Measurements from ENCODE around the gene OR3A3. TPM values are rescaled to one million over a fixed set of nuclear protein-coding genes. Genes with fewer than 3 reads are reported as not detected.
"Not testable (repeated sequence)": the region's sequence is repeated elsewhere in the genome, so short reads cannot be mapped to it uniquely, and the experiment has no call there.

OR3A3 gene
- total RNA-seq, 1 experiment from 2014 or later, result not detected

- no CpG with 5 or more reads among the region's 2 CpGs for WGBS (ENCODE audit: extremely low coverage, insufficient read length, low lambda C conversion rate)
- Histone ChIP-seq H2AFZ (ENCODE audit: low read length) (no peak overlapping the region), H3K56ac (ENCODE audit: insufficient read length, low read depth, low read length) (no peak overlapping the region), H3K79me2 (ENCODE audit: insufficient read depth, low read length) (no peaks in the 10 kb centered on the region), H3K14ac (ENCODE audit: insufficient read depth, low read length) (no peak overlapping the region), H4K8ac (replicated peaks; ENCODE audit: insufficient read length, low read depth, low read length) (no peak overlapping the region), H2BK12ac (ENCODE audit: insufficient read length, low read depth, low read length) (no peak overlapping the region), H3K4ac (ENCODE audit: low read depth, low read length) (no peak overlapping the region), H3K4me1 (ENCODE audit: insufficient read depth, low read length) (no peaks in the 10 kb centered on the region), H3K9me3 (ENCODE audit: control insufficient read depth, low read depth, low read length) (no peaks in the 10 kb centered on the region), H3T11ph (ENCODE audit: low read length) (no peak overlapping the region), H2BK15ac (ENCODE audit: low read depth, low read length) (no peak overlapping the region), H2BK5ac (ENCODE audit: insufficient read length, low read length) (no peak overlapping the region), H2BK20ac (ENCODE audit: low read depth, low read length, poor library complexity, severe bottlenecking) (no peak overlapping the region), H4K20me1 (ENCODE audit: control insufficient read depth, insufficient read depth, insufficient read length) (no peaks in the 10 kb centered on the region), H2AK5ac (ENCODE audit: insufficient read length, low read length) (no peak overlapping the region), H4K91ac (ENCODE audit: insufficient read length, low read depth, low read length) (no peak overlapping the region), H3K79me1 (ENCODE audit: insufficient read depth, low read depth, low read length, poor library complexity, severe bottlenecking) (no peaks in the 10 kb centered on the region), H3K23ac (ENCODE audit: insufficient read length, low read depth, low read length) (no peak overlapping the region), H2BK120ac (ENCODE audit: low read depth, low read length, poor library complexity, severe bottlenecking) (no peak overlapping the region), H3K27me3 (ENCODE audit: insufficient read depth, low read length) (no peaks in the 10 kb centered on the region), H3K9ac (ENCODE audit: extremely low read depth, insufficient read length, low read length) (no peak overlapping the region), H3K23me2 (ENCODE audit: insufficient read length, low read depth, low read length, poor library complexity, severe bottlenecking) (no peaks in the 10 kb centered on the region), H4K5ac (ENCODE audit: insufficient read length, low read depth, low read length) (no peak overlapping the region), H3K27ac (ENCODE audit: insufficient read length, low read depth, low read length) (no peak overlapping the region), H3K18ac (ENCODE audit: insufficient read length, low read depth, low read length) (no peak overlapping the region), H3K4me2 (ENCODE audit: insufficient read depth, insufficient read length, low read length) (no peak overlapping the region)
- H3K36me3 Mint-ChIP-seq (ENCODE audit: insufficient read depth in 1 of 3, low read depth in 3 of 3), result no peaks in the 10 kb centered on the region
- no peaks in the 10 kb centered on the region for H3K4me1 Mint-ChIP-seq
- no peak overlapping the region for H3K4me3 Mint-ChIP-seq
- no peaks in the 10 kb centered on the region for H3K9me3 Mint-ChIP-seq
- DNase-seq, result no peak
- no peak for TF ChIP-seq CTCF (conservative IDR thresholded peaks at IDR 0.05)
- H3K27me3 Mint-ChIP-seq (ENCODE audit: low read depth), result no peaks in the 10 kb centered on the region
- H3K27ac Mint-ChIP-seq, result no peak overlapping the region
Measured at GRCh38 chr17:3448059-3448665, 37.0 kb downstream of the OR3A3 start.

- not testable (repeated sequence) for H3K4me1 ChIP-seq (ENCODE audit: insufficient read depth, low read length); H3K9ac ChIP-seq (ENCODE audit: extremely low read depth, insufficient read length, low read length); H3K27ac Mint-ChIP-seq; H3K4me2 ChIP-seq (ENCODE audit: insufficient read depth, insufficient read length, low read length); H3K14ac ChIP-seq (ENCODE audit: insufficient read depth, low read length); H3K79me1 ChIP-seq (ENCODE audit: insufficient read depth, low read depth, low read length, poor library complexity, severe bottlenecking); H3T11ph ChIP-seq (ENCODE audit: low read length); H2BK5ac ChIP-seq (ENCODE audit: insufficient read length, low read length); H3K56ac ChIP-seq (ENCODE audit: insufficient read length, low read depth, low read length); H3K23me2 ChIP-seq (ENCODE audit: insufficient read length, low read depth, low read length, poor library complexity, severe bottlenecking); H3K36me3 Mint-ChIP-seq (ENCODE audit: insufficient read depth in 1 of 3, low read depth in 3 of 3); H2BK120ac ChIP-seq (ENCODE audit: low read depth, low read length, poor library complexity, severe bottlenecking); H2AFZ ChIP-seq (ENCODE audit: low read length); H4K20me1 ChIP-seq (ENCODE audit: control insufficient read depth, insufficient read depth, insufficient read length); H4K91ac ChIP-seq (ENCODE audit: insufficient read length, low read depth, low read length); H3K9me3 Mint-ChIP-seq; H3K4ac ChIP-seq (ENCODE audit: low read depth, low read length); H2BK20ac ChIP-seq (ENCODE audit: low read depth, low read length, poor library complexity, severe bottlenecking); H2AK5ac ChIP-seq (ENCODE audit: insufficient read length, low read length); H3K18ac ChIP-seq (ENCODE audit: insufficient read length, low read depth, low read length); DNase-seq; H3K27ac ChIP-seq (ENCODE audit: insufficient read length, low read depth, low read length); H3K23ac ChIP-seq (ENCODE audit: insufficient read length, low read depth, low read length); H3K4me1 Mint-ChIP-seq; H2BK15ac ChIP-seq (ENCODE audit: low read depth, low read length); H3K4me3 Mint-ChIP-seq; H3K27me3 ChIP-seq (ENCODE audit: insufficient read depth, low read length); H2BK12ac ChIP-seq (ENCODE audit: insufficient read length, low read depth, low read length); H3K79me2 ChIP-seq (ENCODE audit: insufficient read depth, low read length); H4K5ac ChIP-seq (ENCODE audit: insufficient read length, low read depth, low read length); H3K9me3 ChIP-seq (ENCODE audit: control insufficient read depth, low read depth, low read length); H4K8ac ChIP-seq (replicated peaks; ENCODE audit: insufficient read length, low read depth, low read length); H3K27me3 Mint-ChIP-seq (ENCODE audit: low read depth)
- no CpG with 5 or more reads among the region's 1 CpG for WGBS (ENCODE audit: extremely low coverage, insufficient read length, low lambda C conversion rate)
Measured at GRCh38 chr17:3466355-3466754, 55.2 kb downstream of the OR3A3 start.
